Stimulated activated CD8-positive, alpha-beta memory T cell treated with anti-CD3 and anti-CD28 coated beads, Interleukin-2, amount 100 ng/mL, for 48 hours (primary cell): ENCODE results near the gene THADA.
"Not testable (repeated sequence)": the region's sequence is repeated elsewhere in the genome, so short reads cannot be mapped to it uniquely, and the experiment has no call there.

ENCODE experiments used
- DNase-seq, 2 donors: peaks; one replicate each; pipeline ENCODE4 v3.0.0-alpha.2; 2020; ENCODE audit warnings: low read depth in 2 of 2

Gene THADA

GRCh38 chr2:43415592-43415991 lies 180.2 kb downstream of the THADA start:
- DNase-seq = no peak

GRCh38 chr2:43414586-43415135 lies 181.2 kb downstream of the THADA start:
- DNase-seq = no peak

- no peak for DNase-seq
Measured at GRCh38 chr2:43414033-43414432, 181.8 kb downstream of the THADA start.

- no peak for DNase-seq
Measured at GRCh38 chr2:43412114-43412753, 183.6 kb downstream of the THADA start.

- DNase-seq = no peak
Measured at GRCh38 chr2:43410055-43410604, 185.7 kb downstream of the THADA start.

- DNase-seq = no peak
Measured at GRCh38 chr2:43408407-43409160, 187.3 kb downstream of the THADA start.

- no peak for DNase-seq
Measured at GRCh38 chr2:43407935-43408334, 187.9 kb downstream of the THADA start.

- no peak for DNase-seq
Measured at GRCh38 chr2:43406651-43407279, 189.1 kb downstream of the THADA start.

GRCh38 chr2:43405829-43406228 lies 190.0 kb downstream of the THADA start:
- DNase-seq = no peak

- DNase-seq = no peak
Measured at GRCh38 chr2:43402452-43402937, 193.3 kb downstream of the THADA start.

GRCh38 chr2:43402002-43402401 lies 193.8 kb downstream of the THADA start:
- DNase-seq = peak in 1 of 2 donors; percentile 6

- no peak for DNase-seq
Measured at GRCh38 chr2:43400508-43400907, 195.3 kb downstream of the THADA start.

GRCh38 chr2:43399515-43400264 lies 196.1 kb downstream of the THADA start:
- DNase-seq = no peak

GRCh38 chr2:43399098-43399497 lies 196.7 kb downstream of the THADA start:
- no peak for DNase-seq

GRCh38 chr2:43397821-43398220 lies 198.0 kb downstream of the THADA start:
- DNase-seq = no peak

- DNase-seq = no peak
Measured at GRCh38 chr2:43397411-43397810, 198.4 kb downstream of the THADA start.

- DNase-seq = not testable (repeated sequence)
Measured at GRCh38 chr2:43396344-43396743, 199.5 kb downstream of the THADA start.

- DNase-seq = no peak
Measured at GRCh38 chr2:43393918-43394317, 201.9 kb downstream of the THADA start.

GRCh38 chr2:43391878-43392215 lies 204.0 kb downstream of the THADA start:
- DNase-seq = no peak

- no peak for DNase-seq
Measured at GRCh38 chr2:43391201-43391877, 204.5 kb downstream of the THADA start.
